ENCODE measurements around the gene DNER. TPM values are rescaled to one million over a fixed set of nuclear protein-coding genes. Genes with fewer than 3 reads are reported as not detected.

The DNER gene
- total and polyA plus RNA-seq, 2 donors (not counting 3 experiments of a cell fraction or from before 2014, with no cell fraction given) = 0.01 TPM; not detected in 1

DNA sequence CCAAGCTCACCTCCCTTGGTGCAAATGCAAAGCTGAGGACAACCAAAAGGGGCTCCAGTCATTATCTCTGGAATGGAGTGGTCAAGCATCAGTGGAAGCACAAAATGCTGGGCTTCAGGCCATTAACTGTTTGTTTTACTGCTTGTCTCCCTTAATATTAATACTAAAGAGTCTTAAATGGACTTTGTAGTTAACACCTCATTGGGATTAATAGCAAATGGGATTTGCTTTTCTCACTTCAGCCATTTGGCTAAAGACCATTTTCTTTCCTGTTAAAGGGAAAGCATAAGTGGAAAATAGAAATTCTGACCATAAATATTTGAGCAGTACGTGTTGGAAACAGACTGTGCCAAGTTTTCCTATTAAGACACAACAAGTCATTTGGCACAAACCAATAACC, 154.4 kb downstream of the DNER start:
- Histone ChIP-seq H3K4me3 (replicated peaks in 1 of 3; ENCODE audit: insufficient read depth in 1 of 3, low read depth in 1 of 3, low read length in 3 of 3) (no peak overlapping the region), H3K27ac (ENCODE audit: insufficient read depth, low read depth, low read length) (no peak overlapping the region), H3K9ac (replicated peaks; ENCODE audit: extremely low read depth, insufficient read depth, low read length) (no peak overlapping the region), H3K79me2 (ENCODE audit: control insufficient read depth, insufficient read depth, low read length) (no peaks in the 10 kb centered on the region), H3K9me1 (replicated peaks; ENCODE audit: control insufficient read depth, extremely low read depth, insufficient read depth, low read length) (no peaks in the 10 kb centered on the region), H3K36me3 (ENCODE audit: control insufficient read depth in 2 of 2, extremely low read depth in 1 of 2, insufficient read depth in 2 of 2, low read length in 2 of 2) (no peaks in the 10 kb centered on the region), H4K20me1 (replicated peaks; ENCODE audit: control insufficient read depth, extremely low read depth, insufficient read depth, low read length) (no peaks in the 10 kb centered on the region), H2AFZ (ENCODE audit: low read depth, low read length) (no peak overlapping the region), H3K4me1 (ENCODE audit: control insufficient read depth, extremely low read depth, insufficient read depth, low read length) (no peaks in the 10 kb centered on the region), H3K27me3 (ENCODE audit: control insufficient read depth in 2 of 2, insufficient read depth in 2 of 2, low read length in 2 of 2) (no peaks in the 10 kb centered on the region), H3K9me3 (replicated peaks; ENCODE audit: control insufficient read depth, insufficient read depth, low read length) (no peaks in the 10 kb centered on the region), H3K4me2 (ENCODE audit: insufficient read depth, low read length) (no peak overlapping the region)
- ChIA-PET POLR2A (no interaction called here), CTCF (no interaction called here)
- intact Hi-C loops (cut with micrococcal nuclease) (no loop called here), dilution Hi-C loops (cut with MboI; ENCODE audit: extremely low pct_ligation_motif_present, low sequenced_read_pairs) (no loop called here)
- no peak for TF ChIP-seq GATA2 (IDR thresholded peaks at IDR 0.05; ENCODE audit: insufficient read depth, insufficient read length, low read depth, low read length)
- TF ChIP-seq, protein P1, sequence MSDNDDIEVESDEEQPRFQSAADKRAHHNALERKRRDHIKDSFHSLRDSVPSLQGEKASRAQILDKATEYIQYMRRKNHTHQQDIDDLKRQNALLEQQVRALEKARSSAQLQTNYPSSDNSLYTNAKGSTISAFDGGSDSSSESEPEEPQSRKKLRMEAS (IDR thresholded peaks at IDR 0.05; ENCODE audit: insufficient read depth, insufficient read length) = no peak
- DNase-seq (ENCODE audit: low read depth, low spot score) = no peak
- BruUV-seq (replicated peaks) = no TSS peak
- FAIRE-seq = no peak

DNA sequence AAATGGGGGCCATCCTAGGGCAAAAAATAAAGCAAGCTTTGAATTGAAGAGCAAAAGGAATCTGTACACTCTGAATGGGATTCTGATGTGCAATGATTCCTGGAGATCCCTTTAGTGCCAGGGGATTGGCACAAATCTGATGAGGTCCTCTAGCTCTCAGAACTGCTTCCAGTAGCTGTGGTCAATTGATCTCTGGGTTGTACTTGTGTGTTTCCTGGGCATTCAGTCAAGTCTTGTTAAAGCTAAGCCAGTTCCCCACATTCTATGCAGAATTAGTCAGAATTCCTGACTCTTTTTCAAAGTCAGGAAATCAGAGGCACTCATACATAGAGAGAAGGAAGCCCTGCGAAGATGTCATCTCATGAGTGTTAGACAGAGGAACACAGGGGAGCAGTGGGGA, 161.3 kb downstream of the DNER start:
- Histone ChIP-seq H3K4me1 (ENCODE audit: control insufficient read depth, extremely low read depth, insufficient read depth, low read length) (no peaks in the 10 kb centered on the region), H2AFZ (ENCODE audit: low read depth, low read length) (no peak overlapping the region), H3K36me3 (ENCODE audit: control insufficient read depth in 2 of 2, extremely low read depth in 1 of 2, insufficient read depth in 2 of 2, low read length in 2 of 2) (no peaks in the 10 kb centered on the region), H3K9me3 (replicated peaks; ENCODE audit: control insufficient read depth, insufficient read depth, low read length) (no peaks in the 10 kb centered on the region), H3K9me1 (replicated peaks; ENCODE audit: control insufficient read depth, extremely low read depth, insufficient read depth, low read length) (no peaks in the 10 kb centered on the region), H3K4me3 (replicated peaks in 1 of 3; ENCODE audit: insufficient read depth in 1 of 3, low read depth in 1 of 3, low read length in 3 of 3) (no peak overlapping the region), H3K79me2 (ENCODE audit: control insufficient read depth, insufficient read depth, low read length) (no peaks in the 10 kb centered on the region), H4K20me1 (replicated peaks; ENCODE audit: control insufficient read depth, extremely low read depth, insufficient read depth, low read length) (no peaks in the 10 kb centered on the region), H3K4me2 (ENCODE audit: insufficient read depth, low read length) (no peak overlapping the region), H3K27ac (ENCODE audit: insufficient read depth, low read depth, low read length) (no peak overlapping the region), H3K9ac (replicated peaks; ENCODE audit: extremely low read depth, insufficient read depth, low read length) (no peak overlapping the region), H3K27me3 (ENCODE audit: control insufficient read depth in 2 of 2, insufficient read depth in 2 of 2, low read length in 2 of 2) (no peaks in the 10 kb centered on the region)
- no TSS peak for BruUV-seq (replicated peaks)
- intact Hi-C loops (cut with micrococcal nuclease) (no loop called here), dilution Hi-C loops (cut with MboI; ENCODE audit: extremely low pct_ligation_motif_present, low sequenced_read_pairs) (no loop called here)
- POLR2A ChIA-PET = no interaction called here
- no peak for DNase-seq (ENCODE audit: low read depth, low spot score)
- FAIRE-seq = no peak
- TF ChIP-seq FOS (IDR thresholded peaks at IDR 0.05; ENCODE audit: borderline replicate concordance, insufficient read depth, low read length) (no peak), POLR2A (IDR thresholded peaks at IDR 0.05; ENCODE audit: low read depth, low read length) (no peak), MYC (IDR thresholded peaks at IDR 0.05; ENCODE audit: low read depth, low read length) (no peak), POLR2AphosphoS5 (IDR thresholded peaks at IDR 0.05; ENCODE audit: insufficient read depth, low read depth, low read length) (no peak), GATA2 (IDR thresholded peaks at IDR 0.05; ENCODE audit: insufficient read depth, insufficient read length, low read depth, low read length) (no peak), EZH2 (IDR thresholded peaks at IDR 0.05; ENCODE audit: borderline replicate concordance, low read depth, low read length, severe bottlenecking) (no peak), JUN (IDR thresholded peaks at IDR 0.05; ENCODE audit: borderline replicate concordance, insufficient read depth, insufficient read length, low read depth) (no peak)
- TF ChIP-seq, protein P1 (IDR thresholded peaks at IDR 0.05; ENCODE audit: insufficient read depth, insufficient read length) = no peak
- TF ChIP-seq, protein P2, sequence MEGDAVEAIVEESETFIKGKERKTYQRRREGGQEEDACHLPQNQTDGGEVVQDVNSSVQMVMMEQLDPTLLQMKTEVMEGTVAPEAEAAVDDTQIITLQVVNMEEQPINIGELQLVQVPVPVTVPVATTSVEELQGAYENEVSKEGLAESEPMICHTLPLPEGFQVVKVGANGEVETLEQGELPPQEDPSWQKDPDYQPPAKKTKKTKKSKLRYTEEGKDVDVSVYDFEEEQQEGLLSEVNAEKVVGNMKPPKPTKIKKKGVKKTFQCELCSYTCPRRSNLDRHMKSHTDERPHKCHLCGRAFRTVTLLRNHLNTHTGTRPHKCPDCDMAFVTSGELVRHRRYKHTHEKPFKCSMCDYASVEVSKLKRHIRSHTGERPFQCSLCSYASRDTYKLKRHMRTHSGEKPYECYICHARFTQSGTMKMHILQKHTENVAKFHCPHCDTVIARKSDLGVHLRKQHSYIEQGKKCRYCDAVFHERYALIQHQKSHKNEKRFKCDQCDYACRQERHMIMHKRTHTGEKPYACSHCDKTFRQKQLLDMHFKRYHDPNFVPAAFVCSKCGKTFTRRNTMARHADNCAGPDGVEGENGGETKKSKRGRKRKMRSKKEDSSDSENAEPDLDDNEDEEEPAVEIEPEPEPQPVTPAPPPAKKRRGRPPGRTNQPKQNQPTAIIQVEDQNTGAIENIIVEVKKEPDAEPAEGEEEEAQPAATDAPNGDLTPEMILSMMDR (IDR thresholded peaks at IDR 0.05; ENCODE audit: extremely low read depth in 1 of 2, insufficient read depth in 1 of 2, low read depth in 1 of 2, low read length in 2 of 2) = no peak
- CTCF ChIA-PET = no interaction called here
